ENCODE results near the gene KHDRBS2. TPM values are rescaled to one million over a fixed set of nuclear protein-coding genes. Genes with fewer than 3 reads are reported as not detected.

KHDRBS2 gene
- total and polyA plus RNA-seq, 2 experiments from 2014 or later = 5.4 to 11.7 TPM

DNA sequence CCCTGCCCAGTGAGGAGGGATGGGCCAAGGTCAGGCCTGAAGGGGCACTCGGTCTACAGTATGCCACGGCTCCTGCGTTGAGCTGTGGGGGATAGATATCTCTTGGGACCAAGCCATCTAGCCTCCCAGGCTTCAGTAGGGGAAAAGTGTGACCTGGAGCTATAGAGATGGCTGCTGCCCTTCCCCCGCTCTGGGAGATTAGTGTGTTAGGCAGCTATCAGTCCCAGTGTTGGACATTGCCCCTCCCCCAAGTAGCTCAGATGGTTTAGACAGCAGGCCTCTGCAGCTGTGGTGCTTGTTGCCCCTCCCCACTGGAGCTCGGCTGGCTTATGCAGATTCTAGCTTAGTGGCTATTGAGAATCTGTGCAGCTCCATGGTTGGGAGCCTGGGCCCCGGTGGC, 56.8 kb downstream of the KHDRBS2 start (continued):
- TF ChIP-seq ZNF462 (CRISPR knock-in tag; IDR thresholded peaks at IDR 0.05) (no peak), NANOG (IDR thresholded peaks at IDR 0.05; ENCODE audit: borderline replicate concordance) (no peak), REST (IDR thresholded peaks at IDR 0.05; ENCODE audit: unreplicated experiment) (no peak), EZH2 (IDR thresholded peaks at IDR 0.05; ENCODE audit: low read depth, unreplicated experiment) (no peak)

DNA sequence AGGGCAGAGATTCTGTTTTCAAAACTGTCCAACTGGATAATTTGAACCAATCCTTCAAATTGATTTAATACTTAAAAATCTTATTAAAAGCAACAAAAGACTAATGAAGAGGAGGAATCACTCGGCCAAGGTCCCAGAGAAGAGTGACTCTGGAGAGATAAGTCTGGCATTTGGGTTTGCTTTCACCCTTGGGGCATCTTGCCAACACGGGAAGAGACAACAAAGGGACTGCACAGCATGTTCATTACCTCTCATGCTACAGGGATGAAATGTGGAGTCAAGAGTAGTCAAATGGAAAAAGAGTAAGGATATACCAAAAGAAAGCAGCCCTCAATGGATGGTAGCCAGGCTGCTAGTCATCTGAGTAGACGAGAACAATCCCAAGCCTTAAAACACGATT, 68.2 kb downstream of the KHDRBS2 start:
- H3K4me3 ChIP-seq = no peak overlapping the region
- H2AFZ ChIP-seq = no peak overlapping the region
- H3K36me3 ChIP-seq (ENCODE audit: insufficient read depth) = no peaks in the 10 kb centered on the region
- H3K4me1 Mint-ChIP-seq = no peaks in the 10 kb centered on the region
- no peaks in the 10 kb centered on the region for H4K20me1 ChIP-seq (replicated peaks; ENCODE audit: insufficient read depth)
- no peak for ATAC-seq
- no peaks in the 10 kb centered on the region for H3K9me2 ChIP-seq (ENCODE audit: insufficient read depth)
- H3K27me3 ChIP-seq (ENCODE audit: insufficient read depth) = no peaks in the 10 kb centered on the region
- peaks cover 11% of the 10 kb centered on the region for H3K9me3 Mint-ChIP-seq
- H3K27ac ChIP-seq (ENCODE audit: low read depth) = no peak overlapping the region
- H3K4me1 ChIP-seq (ENCODE audit: insufficient read depth) = no peaks in the 10 kb centered on the region
- no peaks in the 10 kb centered on the region for H3F3A ChIP-seq (replicated peaks; ENCODE audit: low read depth)
- H3K4me3 Mint-ChIP-seq = no peak overlapping the region
- no peaks in the 10 kb centered on the region for H3K79me2 ChIP-seq (replicated peaks; ENCODE audit: insufficient read depth)
- H3K36me3 Mint-ChIP-seq (ENCODE audit: low read depth) = peaks cover 6% of the 10 kb centered on the region; the same call in 1 of the 3 replicates
- DNase-seq (ENCODE audit: low spot score) = no peak
- no peak overlapping the region for H3K4me2 ChIP-seq
- H3K27ac Mint-ChIP-seq = no peak overlapping the region
- H3K27me3 Mint-ChIP-seq (ENCODE audit: insufficient read depth, low read depth, poor library complexity) = no peaks in the 10 kb centered on the region
- no peak for TF ChIP-seq CTCF (conservative IDR thresholded peaks at IDR 0.05; ENCODE audit: low read depth in 2 of 2)
- no peak for TF ChIP-seq CREB1 (CRISPR knock-in tag; IDR thresholded peaks at IDR 0.05; ENCODE audit: low read depth)
- TF ChIP-seq REST (IDR thresholded peaks at IDR 0.05; ENCODE audit: unreplicated experiment) = no peak
- TF ChIP-seq STAT1 (IDR thresholded peaks at IDR 0.05; ENCODE audit: unreplicated experiment) = no peak
- TF ChIP-seq EZH2 (IDR thresholded peaks at IDR 0.05; ENCODE audit: low read depth, unreplicated experiment) = no peak
- TF ChIP-seq, protein P1, sequence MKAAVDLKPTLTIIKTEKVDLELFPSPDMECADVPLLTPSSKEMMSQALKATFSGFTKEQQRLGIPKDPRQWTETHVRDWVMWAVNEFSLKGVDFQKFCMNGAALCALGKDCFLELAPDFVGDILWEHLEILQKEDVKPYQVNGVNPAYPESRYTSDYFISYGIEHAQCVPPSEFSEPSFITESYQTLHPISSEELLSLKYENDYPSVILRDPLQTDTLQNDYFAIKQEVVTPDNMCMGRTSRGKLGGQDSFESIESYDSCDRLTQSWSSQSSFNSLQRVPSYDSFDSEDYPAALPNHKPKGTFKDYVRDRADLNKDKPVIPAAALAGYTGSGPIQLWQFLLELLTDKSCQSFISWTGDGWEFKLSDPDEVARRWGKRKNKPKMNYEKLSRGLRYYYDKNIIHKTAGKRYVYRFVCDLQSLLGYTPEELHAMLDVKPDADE (IDR thresholded peaks at IDR 0.05) = no peak

Measured in GM23338 (cell line).